SJSA1 (cell line): ENCODE measurements around the gene DAB2. TPM values are rescaled to one million over a fixed set of nuclear protein-coding genes. Genes with fewer than 3 reads are reported as not detected.

ENCODE experiments used
- DNase-seq, 2 experiments: peaks; one replicate each; pipeline ENCODE4 v3.0.0-alpha.2; 2015 to 2020; ENCODE audit warnings: low spot score in 2 of 2, low read depth in 1 of 2
- H3K27ac ChIP-seq: fragments of 250-450 bp; sonication (Bioruptor Pico); 2 replicates; pipeline ENCODE4 v1.5.1; 2020; ENCODE audit warnings: mild to moderate bottlenecking, moderate library complexity
- H3K27me3 ChIP-seq: fragments of 250-450 bp; sonication (Bioruptor Pico); replicated peaks from 2 replicates; pipeline ENCODE4 v1.5.1; 2020; ENCODE audit warnings: mild to moderate bottlenecking, moderate library complexity
- H3K36me3 ChIP-seq: fragments of 250-450 bp; sonication (Bioruptor Pico); 2 replicates; pipeline ENCODE4 v1.5.1; 2020; ENCODE audit warnings: mild to moderate bottlenecking
- H3K4me1 ChIP-seq: fragments of 250-450 bp; sonication (Bioruptor Pico); replicated peaks from 2 replicates; pipeline ENCODE4 v1.6.1; 2021; ENCODE audit warnings: mild to moderate bottlenecking
- H3K4me3 ChIP-seq: fragments of 250-450 bp; sonication (Bioruptor Pico); 2 replicates; pipeline ENCODE4 v1.5.1; 2020; ENCODE audit warnings: mild to moderate bottlenecking
- H3K9me3 ChIP-seq: fragments of 250-450 bp; sonication (Bioruptor Pico); replicated peaks from 2 replicates; pipeline ENCODE4 v1.5.1; 2020; ENCODE audit warnings: mild to moderate bottlenecking
- total RNA-seq: library from RNA; depleted of rRNA; stranded (reverse); fragments of >200 nt; shearing (Covaris generic); gene quantifications from 2 replicates; pipeline ENCODE4 v1.2.3, GENCODE V29; 2014

The DAB2 gene
- total RNA-seq, 1 experiment from 2014 or later, result 65.0 TPM

DNA sequence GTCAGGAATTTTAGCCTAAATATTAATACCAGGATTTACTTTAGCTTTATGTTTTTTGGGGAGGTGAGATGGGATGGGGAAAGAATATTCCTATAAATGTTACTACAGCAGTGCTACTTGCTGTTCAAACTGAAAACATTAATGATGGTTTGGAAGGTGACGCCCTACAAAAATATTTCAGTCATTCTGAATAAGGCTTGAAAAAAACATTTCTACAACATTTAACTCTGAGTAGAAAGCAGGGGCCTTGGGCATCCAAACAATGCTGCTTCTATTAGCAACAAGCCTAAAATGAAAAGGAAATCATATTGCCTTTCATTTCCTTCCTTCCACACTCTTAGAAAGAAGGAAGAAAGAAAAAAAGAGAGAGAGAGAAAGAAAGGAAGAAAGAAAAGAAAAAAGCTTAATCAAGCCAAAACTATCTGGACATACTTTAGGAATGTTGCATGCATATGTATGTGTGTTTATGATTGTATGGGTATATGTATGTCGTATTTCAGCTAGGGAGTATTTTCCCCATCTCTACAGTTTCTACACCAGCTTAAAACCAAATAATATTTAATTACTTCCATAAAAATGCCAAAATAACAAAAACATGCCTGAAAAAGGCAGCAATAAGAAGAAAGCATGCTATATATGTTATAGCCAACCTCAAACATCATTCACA is 16.3 kb upstream of the DAB2 start:
- Histone ChIP-seq H3K27ac (peak overlapping the region; percentile 45), H3K27me3 (no peaks in the 10 kb centered on the region), H3K4me3 (no peak overlapping the region), H3K9me3 (no peaks in the 10 kb centered on the region), H3K36me3 (no peaks in the 10 kb centered on the region), H3K4me1 (peaks cover 25% of the 10 kb centered on the region)
- DNase-seq, result peak in 1 of 2 experiments; percentile 35

DNA sequence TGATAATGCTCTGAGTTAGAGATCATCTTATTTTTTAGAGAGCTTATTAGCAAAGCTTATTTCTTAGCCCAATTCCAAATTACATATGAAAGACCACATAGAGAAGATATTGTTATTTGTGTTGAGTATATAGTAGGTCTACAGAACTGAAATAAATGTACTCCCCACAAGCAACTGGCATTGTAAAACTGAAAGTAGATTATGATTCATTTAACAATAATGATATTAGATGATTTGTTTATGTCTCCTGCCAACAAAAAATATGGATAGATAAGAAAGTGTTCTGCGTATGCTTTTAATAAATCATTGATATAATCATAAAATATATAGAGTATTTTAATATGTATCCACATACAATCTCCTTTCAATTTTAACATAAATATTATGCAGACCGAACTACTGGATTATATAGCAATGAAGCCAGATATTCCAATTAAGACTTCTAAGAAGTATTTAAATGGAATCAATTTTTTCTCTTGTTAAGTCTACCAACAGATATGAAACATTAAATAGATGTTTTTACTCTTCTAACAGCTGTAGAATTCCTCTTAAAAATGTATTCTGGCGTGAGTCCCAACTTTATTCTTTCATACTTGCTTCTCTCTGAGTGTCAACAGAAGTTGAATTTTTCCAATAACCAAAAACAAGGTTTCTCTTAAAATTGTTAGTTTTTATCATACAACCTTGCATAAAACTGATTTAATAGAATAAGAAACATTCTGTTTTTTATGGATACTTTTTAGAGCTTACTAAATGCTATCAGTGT is 15.6 kb upstream of the DAB2 start:
- DNase-seq, result no peak
- peaks cover 21% of the 10 kb centered on the region for H3K4me1 ChIP-seq
- no peaks in the 10 kb centered on the region for H3K9me3 ChIP-seq
- H3K27ac ChIP-seq, result peak overlapping the region; percentile 45
- H3K36me3 ChIP-seq, result no peaks in the 10 kb centered on the region
- H3K4me3 ChIP-seq, result no peak overlapping the region
- H3K27me3 ChIP-seq, result no peaks in the 10 kb centered on the region

DNA sequence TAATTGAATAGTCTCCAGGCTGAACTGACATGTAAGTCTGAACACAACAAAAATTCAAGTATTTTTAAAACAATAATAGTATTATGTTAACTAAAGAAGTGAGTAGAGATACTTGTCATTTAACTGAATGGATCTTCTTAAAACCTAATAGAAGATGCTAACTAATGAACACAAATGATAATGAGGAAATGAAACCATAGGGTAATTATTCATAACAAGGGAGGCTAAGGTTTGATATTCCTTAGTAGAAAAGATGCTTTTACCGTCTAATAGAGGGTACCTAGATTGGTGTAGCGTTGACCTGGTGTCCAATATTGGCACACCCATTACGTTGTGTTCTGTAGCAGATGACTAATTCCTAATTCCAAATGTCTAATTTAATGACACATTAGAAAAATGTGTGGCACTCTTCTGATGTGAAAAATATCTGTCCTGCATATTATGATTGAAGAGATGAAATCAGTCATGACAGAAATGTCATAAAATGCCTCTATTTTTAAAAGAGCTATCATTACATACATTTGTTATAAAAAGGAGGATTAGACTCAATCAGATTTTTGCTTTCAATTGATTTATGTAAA is 14.9 kb upstream of the DAB2 start:
- no peaks in the 10 kb centered on the region for H3K9me3 ChIP-seq
- no peaks in the 10 kb centered on the region for H3K36me3 ChIP-seq
- DNase-seq, result no peak

DNA sequence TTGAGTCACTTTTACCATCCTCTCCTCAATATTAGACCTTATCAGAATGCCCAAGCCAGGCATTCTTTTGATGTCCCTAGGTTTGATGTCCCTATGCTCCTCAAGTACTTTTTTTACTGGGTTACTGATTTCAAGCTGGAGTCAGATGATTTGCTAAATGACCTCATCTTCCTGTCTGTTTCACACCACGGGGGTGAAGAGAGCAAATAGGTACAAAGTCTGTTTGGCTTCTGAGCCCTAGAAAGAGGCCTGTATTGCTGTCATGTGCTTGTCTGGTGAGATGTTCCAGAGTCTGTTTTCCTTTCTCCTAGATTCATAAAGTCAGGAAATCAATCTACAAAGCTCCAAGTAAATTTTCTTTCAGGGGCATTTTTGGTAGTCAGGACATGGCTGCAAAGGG is 12.7 kb upstream of the DAB2 start:
- Histone ChIP-seq H3K9me3 (no peaks in the 10 kb centered on the region), H3K36me3 (no peaks in the 10 kb centered on the region), H3K4me1 (peaks cover 21% of the 10 kb centered on the region), H3K4me3 (no peak overlapping the region), H3K27ac (no peak overlapping the region), H3K27me3 (no peaks in the 10 kb centered on the region)
- no peak for DNase-seq

More for the DNA sequence above, 14.9 kb upstream of the DAB2 start:
- H3K4me3 ChIP-seq, result no peak overlapping the region
- H3K27me3 ChIP-seq, result no peaks in the 10 kb centered on the region
- H3K4me1 ChIP-seq, result peaks cover 21% of the 10 kb centered on the region
- H3K27ac ChIP-seq, result no peak overlapping the region

DNA sequence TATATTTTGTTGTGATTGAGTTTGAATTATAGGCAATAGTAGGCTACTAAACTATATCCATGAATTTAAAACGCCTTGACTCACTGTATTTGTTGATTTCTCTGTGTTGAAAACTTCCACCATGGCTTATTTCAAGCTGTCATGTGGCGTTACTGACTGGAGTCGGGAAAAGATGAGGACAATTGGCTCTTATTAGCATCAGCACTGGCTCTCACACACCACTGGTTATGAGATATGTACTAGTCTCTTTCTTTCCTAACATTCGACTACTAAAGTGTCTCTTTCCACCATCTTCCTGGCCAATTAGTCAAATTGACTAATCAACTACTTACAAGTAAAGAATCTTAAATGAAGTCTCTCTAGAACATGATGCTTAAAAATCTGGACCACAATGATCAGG is 9.1 kb upstream of the DAB2 start:
- Histone ChIP-seq H3K27ac (no peak overlapping the region), H3K27me3 (no peaks in the 10 kb centered on the region), H3K4me3 (no peak overlapping the region), H3K9me3 (no peaks in the 10 kb centered on the region), H3K4me1 (peaks cover 4% of the 10 kb centered on the region), H3K36me3 (no peaks in the 10 kb centered on the region)
- no peak for DNase-seq

DNA sequence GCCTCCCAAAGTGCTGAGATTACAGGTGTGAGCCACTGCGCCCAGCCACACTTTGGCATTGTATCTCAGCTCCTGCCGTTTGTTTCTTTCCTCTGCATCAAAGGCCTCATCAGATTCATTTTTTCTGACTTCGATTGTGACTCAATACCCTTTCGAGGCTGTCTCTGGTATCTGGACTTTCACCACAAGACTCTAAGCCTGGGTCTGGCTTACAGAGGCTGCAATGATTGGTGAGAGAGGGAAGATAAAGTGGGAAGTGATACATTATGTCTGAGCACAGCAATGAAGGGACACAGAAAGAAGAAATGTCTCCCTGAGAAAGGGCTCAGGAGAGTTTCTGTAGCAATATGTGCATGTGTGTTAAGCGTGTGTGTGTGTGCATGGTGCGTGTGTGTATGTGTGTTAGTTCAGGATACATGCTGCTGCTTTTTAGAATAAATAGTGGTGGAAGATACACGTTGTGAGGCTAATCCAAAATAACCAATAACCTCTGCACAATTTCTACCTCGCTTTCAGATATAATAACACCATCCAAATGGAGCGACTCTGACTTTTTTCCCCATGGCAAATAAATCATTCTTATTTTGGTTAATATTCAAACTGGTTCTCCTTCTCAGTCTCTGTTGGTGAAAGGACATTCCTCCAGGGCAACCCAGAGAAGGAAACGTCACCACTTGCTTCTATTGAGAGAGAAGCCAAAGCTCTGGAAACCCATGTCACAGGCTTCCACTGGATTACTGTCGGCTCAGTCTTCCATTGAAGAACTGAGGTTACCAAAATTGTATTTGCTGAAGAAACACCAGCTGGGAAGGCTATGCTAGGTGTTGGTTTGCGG is 8.1 kb upstream of the DAB2 start:
- no peak for DNase-seq
- H3K27me3 ChIP-seq, result no peaks in the 10 kb centered on the region
- H3K4me3 ChIP-seq, result no peak overlapping the region
- no peak overlapping the region for H3K27ac ChIP-seq
- no peaks in the 10 kb centered on the region for H3K9me3 ChIP-seq
- H3K36me3 ChIP-seq, result no peaks in the 10 kb centered on the region
- H3K4me1 ChIP-seq, result peaks cover 13% of the 10 kb centered on the region

DNA sequence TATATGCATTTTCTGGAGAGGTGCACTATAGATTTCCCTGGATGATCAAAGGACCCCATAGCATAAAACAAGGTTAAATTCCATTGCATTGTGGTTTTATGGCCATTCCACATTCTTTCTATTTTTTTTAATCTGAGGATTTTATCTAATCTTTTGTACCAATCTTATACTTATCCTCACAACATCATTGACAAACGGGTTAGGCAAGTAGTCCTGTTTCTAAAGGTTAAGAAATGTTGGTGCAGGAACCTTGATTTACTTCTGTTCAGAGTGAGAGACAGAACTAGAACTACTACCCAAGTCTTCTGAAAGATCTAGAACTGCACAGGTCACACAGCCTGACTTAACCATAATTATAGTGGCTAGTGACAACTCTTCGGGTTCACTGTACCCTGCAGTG is 5.7 kb upstream of the DAB2 start:
- no peak for DNase-seq
- no peaks in the 10 kb centered on the region for H3K27me3 ChIP-seq
- H3K9me3 ChIP-seq, result no peaks in the 10 kb centered on the region
- H3K36me3 ChIP-seq, result no peaks in the 10 kb centered on the region
- no peak overlapping the region for H3K27ac ChIP-seq
- no peak overlapping the region for H3K4me3 ChIP-seq
- peaks cover 38% of the 10 kb centered on the region for H3K4me1 ChIP-seq

DNA sequence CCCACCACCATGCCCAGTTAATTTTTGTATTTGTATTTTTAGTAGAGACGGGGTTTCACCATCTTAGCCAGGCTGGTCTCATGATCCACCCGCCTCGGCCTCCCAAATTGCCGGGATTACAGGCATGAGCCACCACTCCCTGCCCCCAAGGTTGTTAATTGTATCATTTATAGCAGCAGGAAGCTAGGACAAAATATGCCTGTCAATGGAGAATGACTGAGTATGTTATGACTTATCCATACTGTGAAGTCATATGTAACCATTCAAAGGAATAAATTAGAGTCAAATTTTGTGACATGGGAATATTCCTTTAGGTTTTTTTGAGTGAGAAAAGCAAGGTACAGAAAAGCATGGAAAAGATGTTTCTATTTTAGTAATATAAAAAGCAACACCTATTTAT is 3.9 kb upstream of the DAB2 start:
- Histone ChIP-seq H3K27me3 (no peaks in the 10 kb centered on the region), H3K4me3 (no peak overlapping the region), H3K9me3 (no peaks in the 10 kb centered on the region), H3K36me3 (peaks cover 5% of the 10 kb centered on the region; the same call in 1 of the 2 replicates), H3K27ac (peak overlapping the region; percentile 28; the same call in 1 of the 2 replicates), H3K4me1 (peaks cover 38% of the 10 kb centered on the region)
- no peak for DNase-seq

DNA sequence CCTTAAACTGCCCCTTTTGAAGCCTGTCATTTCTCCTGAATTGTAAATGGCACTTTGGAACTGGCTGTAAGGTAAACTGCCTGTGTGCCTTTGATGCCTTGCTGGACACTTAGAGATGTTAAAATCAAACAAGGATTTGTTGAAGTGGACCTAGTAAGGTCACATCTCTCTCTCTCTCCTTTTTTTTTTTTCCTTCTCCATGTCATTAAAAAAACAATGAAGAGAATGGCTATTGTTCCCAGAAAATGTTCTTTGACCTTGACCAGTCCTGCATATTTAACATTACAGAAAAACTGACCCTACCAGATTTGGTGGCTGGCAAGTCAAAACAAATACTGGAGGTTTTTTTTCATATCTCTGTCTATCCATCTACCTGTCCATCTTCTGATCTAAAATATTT is 2.9 kb upstream of the DAB2 start:
- peak overlapping the region; percentile 90 for H3K27ac ChIP-seq
- H3K4me3 ChIP-seq, result no peak overlapping the region
- no peak for DNase-seq
- no peaks in the 10 kb centered on the region for H3K9me3 ChIP-seq
- peaks cover 42% of the 10 kb centered on the region for H3K4me1 ChIP-seq
- H3K27me3 ChIP-seq, result no peaks in the 10 kb centered on the region
- H3K36me3 ChIP-seq, result peaks cover 11% of the 10 kb centered on the region

DNA sequence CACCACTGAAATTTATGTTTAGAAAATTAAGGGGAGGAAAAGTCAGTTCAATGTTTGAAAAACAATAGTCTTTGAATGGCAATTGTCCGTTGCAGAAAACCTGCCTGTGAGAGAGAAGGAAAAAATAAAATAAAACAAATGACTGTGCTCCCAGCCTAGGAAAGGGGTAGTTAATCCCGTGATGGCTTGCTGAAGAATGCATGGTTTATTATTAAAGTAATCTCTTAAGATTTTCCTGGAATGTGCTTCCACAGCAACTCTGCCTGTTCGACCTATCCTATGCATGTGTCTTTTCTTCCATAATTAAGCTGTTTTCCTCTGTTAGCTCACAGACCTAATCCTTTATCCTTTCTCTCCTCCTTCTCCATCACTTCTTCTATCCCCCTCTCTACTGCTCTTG is 2.4 kb upstream of the DAB2 start:
- no peaks in the 10 kb centered on the region for H3K27me3 ChIP-seq
- H3K36me3 ChIP-seq, result peaks cover 15% of the 10 kb centered on the region
- H3K4me3 ChIP-seq, result no peak overlapping the region
- H3K27ac ChIP-seq, result peak overlapping the region; percentile 90
- DNase-seq, result peak; percentile 58 to 92
- H3K9me3 ChIP-seq, result no peaks in the 10 kb centered on the region
- H3K4me1 ChIP-seq, result peaks cover 46% of the 10 kb centered on the region

DNA sequence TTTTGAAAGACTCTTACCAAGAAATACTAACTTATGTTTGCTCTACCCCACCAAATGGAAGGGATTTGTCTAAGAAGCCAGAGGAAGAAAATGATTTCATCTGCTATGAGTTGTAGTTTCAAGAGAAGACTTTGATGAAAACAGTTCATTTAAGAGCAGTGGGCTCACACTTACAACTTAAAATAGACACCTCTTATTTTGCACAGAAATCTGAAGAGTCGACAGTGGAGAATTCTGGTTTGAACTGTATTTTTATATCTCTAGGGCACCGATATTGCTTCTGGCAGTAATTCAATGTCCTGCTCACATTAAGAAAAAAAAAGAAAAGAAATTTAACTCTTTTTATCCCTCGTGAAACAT is 1.9 kb upstream of the DAB2 start:
- Histone ChIP-seq H3K4me1 (peaks cover 51% of the 10 kb centered on the region), H3K9me3 (no peaks in the 10 kb centered on the region), H3K36me3 (peaks cover 20% of the 10 kb centered on the region), H3K27ac (peak overlapping the region; percentile 90), H3K27me3 (no peaks in the 10 kb centered on the region), H3K4me3 (no peak overlapping the region)
- DNase-seq, result no peak

DNA sequence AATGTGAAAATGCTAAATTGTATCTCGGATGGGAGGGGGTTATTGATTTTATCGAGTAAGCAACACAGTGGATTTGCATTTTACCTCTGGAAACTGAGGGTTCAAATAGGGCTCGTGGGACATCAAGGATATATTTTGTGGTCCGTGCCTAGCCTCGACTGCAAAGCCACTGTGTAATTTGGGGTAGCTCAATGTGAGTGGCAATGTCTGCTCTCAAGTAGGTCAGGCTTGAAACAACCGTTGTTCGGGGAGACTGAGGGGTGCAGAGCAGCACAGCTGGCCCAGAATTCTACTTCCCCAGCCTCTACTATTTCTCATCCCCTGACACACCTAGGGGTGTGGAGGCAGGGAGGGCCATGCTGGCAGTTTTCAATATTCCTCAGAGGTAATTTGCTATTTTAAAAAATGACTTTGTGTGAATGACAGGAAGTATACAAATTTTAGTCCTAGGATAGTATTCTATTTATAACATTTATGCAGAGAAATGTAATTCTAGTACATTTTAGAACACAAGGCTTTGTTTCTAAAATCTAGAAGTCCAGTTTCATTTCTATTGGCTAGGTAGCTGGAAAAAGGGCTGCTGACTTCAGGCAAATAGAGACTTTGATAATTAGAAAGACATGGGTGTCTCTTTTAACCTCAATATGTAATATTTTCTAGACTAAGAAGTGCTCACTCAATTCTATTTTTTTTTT is 1.4 kb upstream of the DAB2 start:
- H3K4me3 ChIP-seq, result no peak overlapping the region; the same call in 1 of the 2 replicates
- peak overlapping the region; percentile 90 for H3K27ac ChIP-seq
- DNase-seq, result peak in 1 of 2 experiments; percentile 48
- peaks cover 56% of the 10 kb centered on the region for H3K4me1 ChIP-seq
- no peaks in the 10 kb centered on the region for H3K27me3 ChIP-seq
- no peaks in the 10 kb centered on the region for H3K9me3 ChIP-seq
- H3K36me3 ChIP-seq, result peaks cover 25% of the 10 kb centered on the region

DNA sequence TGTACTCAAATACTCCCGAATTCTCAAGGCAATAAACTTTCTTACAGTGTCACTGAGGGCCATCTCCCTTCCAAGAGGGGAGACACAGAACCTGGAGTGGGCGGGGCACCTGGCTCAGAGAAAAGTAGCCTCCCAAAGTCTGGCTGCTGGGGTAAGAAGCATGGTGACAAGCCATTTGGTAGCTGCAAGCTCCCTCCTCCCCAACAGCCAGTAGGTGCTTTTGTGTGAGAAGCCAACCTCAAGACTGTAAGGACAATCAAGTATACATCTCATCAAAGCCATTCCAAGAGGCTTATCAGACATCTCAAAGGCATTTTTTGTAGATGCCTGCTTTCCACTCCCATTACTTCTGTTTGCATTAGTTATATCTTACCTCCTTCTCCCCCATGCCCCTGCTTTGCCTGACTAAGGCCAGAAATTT is 1.4 kb downstream of the DAB2 start:
- Histone ChIP-seq H3K36me3 (peaks cover 49% of the 10 kb centered on the region), H3K4me1 (peaks cover 76% of the 10 kb centered on the region), H3K4me3 (peak overlapping the region; percentile 51), H3K27ac (peak overlapping the region; percentile 90), H3K27me3 (no peaks in the 10 kb centered on the region), H3K9me3 (no peaks in the 10 kb centered on the region)
- peak in 1 of 2 experiments; percentile 60 for DNase-seq
